GM12872 (cell line): ENCODE data around the gene SIRPD.

Experiments
- CTCF ChIP-seq: IDR thresholded peaks from 3 replicates; pipeline ENCODE4 v1.5.1; 2011; ENCODE audit warnings: low read depth, mild to moderate bottlenecking, low read length, moderate library complexity; ENCODE audit not compliant: insufficient read depth

Gene SIRPD

GRCh38 chr20:1513801-1514200 is 43.7 kb downstream of the SIRPD start:
- TF ChIP-seq CTCF: no peak

- peak; percentile 53 for TF ChIP-seq CTCF
These were observed 48.3 kb downstream of the SIRPD start for GRCh38 chr20:1509237-1509636.

- TF ChIP-seq CTCF: no peak
These were observed 48.9 kb downstream of the SIRPD start for GRCh38 chr20:1508574-1508973.

DNA sequence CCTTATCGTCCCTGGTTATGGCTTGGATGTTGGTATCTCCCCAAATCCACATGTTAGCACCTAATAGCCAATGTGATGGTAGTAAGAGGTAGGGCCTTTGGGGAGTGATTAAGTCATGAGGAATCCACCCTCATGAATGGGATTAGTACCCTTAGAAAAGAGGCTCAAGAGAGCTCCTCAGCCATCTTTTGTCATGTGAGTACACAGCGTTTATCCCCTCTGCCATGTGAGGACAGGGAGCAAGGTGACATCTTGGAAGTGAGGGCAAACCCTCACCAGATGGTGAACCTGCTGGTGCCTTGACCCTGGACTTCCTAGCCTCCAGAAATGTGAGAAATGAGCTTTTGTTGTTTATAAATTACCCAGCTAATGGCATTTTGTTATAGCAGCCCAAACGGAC is 50.2 kb downstream of the SIRPD start:
- no peak for TF ChIP-seq CTCF

GRCh38 chr20:1505871-1506270 is 51.6 kb downstream of the SIRPD start:
- no peak for TF ChIP-seq CTCF

- TF ChIP-seq CTCF: no peak
These were observed 52.1 kb downstream of the SIRPD start for GRCh38 chr20:1505361-1505760.

GRCh38 chr20:1503564-1504227 is 53.8 kb downstream of the SIRPD start:
- peak; percentile 99 for TF ChIP-seq CTCF
